Measurements from ENCODE around the gene GABRA5.

GABRA5 gene

DNA sequence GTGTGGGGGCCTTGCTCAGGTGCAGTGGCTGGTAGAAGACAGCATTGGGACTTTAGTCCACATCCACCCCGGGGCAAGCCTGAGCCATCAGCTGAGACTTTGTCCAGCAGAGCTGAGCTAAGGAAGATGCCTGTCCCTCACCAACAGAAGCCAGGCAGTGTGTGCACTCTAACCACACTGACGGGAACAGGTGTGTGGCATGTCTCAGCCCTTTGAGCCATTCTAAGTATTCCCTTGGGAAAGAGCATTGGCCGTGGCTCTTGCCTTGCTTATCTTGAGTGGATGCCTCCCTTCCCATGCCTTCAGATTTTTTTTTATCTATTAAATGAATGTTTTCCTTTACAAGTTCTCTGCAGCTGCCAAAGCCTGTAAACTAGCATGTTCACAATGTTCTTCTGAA lies 3.5 kb downstream of the GABRA5 start:
- ATAC-seq, result no peak
- TF ChIP-seq TOX (CRISPR knock-in tag; IDR thresholded peaks at IDR 0.05; ENCODE audit: borderline replicate concordance) (no peak), ZNF70 (CRISPR knock-in tag; IDR thresholded peaks at IDR 0.05) (no peak), BACH2 (CRISPR knock-in tag; IDR thresholded peaks at IDR 0.05; ENCODE audit: borderline replicate concordance) (no peak), GLIS3 (CRISPR knock-in tag; IDR thresholded peaks at IDR 0.05) (no peak), ZNF8 (CRISPR knock-in tag; IDR thresholded peaks at IDR 0.05) (no peak), ZC3H10 (CRISPR knock-in tag; IDR thresholded peaks at IDR 0.05) (no peak), ZFP3 (CRISPR knock-in tag; IDR thresholded peaks at IDR 0.05) (no peak), PPARA (CRISPR knock-in tag; IDR thresholded peaks at IDR 0.05; ENCODE audit: borderline replicate concordance) (no peak), TCF4 (CRISPR knock-in tag; IDR thresholded peaks at IDR 0.05; ENCODE audit: borderline replicate concordance) (no peak), SNAI2 (CRISPR knock-in tag; IDR thresholded peaks at IDR 0.05) (no peak), CSDC2 (CRISPR knock-in tag; IDR thresholded peaks at IDR 0.05) (no peak)
- TF ChIP-seq, protein P1, sequence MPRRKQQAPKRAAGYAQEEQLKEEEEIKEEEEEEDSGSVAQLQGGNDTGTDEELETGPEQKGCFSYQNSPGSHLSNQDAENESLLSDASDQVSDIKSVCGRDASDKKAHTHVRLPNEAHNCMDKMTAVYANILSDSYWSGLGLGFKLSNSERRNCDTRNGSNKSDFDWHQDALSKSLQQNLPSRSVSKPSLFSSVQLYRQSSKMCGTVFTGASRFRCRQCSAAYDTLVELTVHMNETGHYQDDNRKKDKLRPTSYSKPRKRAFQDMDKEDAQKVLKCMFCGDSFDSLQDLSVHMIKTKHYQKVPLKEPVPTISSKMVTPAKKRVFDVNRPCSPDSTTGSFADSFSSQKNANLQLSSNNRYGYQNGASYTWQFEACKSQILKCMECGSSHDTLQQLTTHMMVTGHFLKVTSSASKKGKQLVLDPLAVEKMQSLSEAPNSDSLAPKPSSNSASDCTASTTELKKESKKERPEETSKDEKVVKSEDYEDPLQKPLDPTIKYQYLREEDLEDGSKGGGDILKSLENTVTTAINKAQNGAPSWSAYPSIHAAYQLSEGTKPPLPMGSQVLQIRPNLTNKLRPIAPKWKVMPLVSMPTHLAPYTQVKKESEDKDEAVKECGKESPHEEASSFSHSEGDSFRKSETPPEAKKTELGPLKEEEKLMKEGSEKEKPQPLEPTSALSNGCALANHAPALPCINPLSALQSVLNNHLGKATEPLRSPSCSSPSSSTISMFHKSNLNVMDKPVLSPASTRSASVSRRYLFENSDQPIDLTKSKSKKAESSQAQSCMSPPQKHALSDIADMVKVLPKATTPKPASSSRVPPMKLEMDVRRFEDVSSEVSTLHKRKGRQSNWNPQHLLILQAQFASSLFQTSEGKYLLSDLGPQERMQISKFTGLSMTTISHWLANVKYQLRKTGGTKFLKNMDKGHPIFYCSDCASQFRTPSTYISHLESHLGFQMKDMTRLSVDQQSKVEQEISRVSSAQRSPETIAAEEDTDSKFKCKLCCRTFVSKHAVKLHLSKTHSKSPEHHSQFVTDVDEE (CRISPR knock-in tag; IDR thresholded peaks at IDR 0.05), result no peak
- TF ChIP-seq, protein P2, sequence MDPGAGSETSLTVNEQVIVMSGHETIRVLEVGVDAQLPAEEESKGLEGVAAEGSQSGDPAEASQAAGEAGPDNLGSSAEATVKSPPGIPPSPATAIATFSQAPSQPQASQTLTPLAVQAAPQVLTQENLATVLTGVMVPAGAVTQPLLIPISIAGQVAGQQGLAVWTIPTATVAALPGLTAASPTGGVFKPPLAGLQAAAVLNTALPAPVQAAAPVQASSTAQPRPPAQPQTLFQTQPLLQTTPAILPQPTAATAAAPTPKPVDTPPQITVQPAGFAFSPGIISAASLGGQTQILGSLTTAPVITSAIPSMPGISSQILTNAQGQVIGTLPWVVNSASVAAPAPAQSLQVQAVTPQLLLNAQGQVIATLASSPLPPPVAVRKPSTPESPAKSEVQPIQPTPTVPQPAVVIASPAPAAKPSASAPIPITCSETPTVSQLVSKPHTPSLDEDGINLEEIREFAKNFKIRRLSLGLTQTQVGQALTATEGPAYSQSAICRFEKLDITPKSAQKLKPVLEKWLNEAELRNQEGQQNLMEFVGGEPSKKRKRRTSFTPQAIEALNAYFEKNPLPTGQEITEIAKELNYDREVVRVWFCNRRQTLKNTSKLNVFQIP (CRISPR knock-in tag; IDR thresholded peaks at IDR 0.05; ENCODE audit: borderline replicate concordance, low read depth), result no peak
- TF ChIP-seq, protein P3, sequence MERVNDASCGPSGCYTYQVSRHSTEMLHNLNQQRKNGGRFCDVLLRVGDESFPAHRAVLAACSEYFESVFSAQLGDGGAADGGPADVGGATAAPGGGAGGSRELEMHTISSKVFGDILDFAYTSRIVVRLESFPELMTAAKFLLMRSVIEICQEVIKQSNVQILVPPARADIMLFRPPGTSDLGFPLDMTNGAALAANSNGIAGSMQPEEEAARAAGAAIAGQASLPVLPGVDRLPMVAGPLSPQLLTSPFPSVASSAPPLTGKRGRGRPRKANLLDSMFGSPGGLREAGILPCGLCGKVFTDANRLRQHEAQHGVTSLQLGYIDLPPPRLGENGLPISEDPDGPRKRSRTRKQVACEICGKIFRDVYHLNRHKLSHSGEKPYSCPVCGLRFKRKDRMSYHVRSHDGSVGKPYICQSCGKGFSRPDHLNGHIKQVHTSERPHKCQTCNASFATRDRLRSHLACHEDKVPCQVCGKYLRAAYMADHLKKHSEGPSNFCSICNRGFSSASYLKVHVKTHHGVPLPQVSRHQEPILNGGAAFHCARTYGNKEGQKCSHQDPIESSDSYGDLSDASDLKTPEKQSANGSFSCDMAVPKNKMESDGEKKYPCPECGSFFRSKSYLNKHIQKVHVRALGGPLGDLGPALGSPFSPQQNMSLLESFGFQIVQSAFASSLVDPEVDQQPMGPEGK (CRISPR knock-in tag; IDR thresholded peaks at IDR 0.05; ENCODE audit: borderline replicate concordance), result no peak

DNA sequence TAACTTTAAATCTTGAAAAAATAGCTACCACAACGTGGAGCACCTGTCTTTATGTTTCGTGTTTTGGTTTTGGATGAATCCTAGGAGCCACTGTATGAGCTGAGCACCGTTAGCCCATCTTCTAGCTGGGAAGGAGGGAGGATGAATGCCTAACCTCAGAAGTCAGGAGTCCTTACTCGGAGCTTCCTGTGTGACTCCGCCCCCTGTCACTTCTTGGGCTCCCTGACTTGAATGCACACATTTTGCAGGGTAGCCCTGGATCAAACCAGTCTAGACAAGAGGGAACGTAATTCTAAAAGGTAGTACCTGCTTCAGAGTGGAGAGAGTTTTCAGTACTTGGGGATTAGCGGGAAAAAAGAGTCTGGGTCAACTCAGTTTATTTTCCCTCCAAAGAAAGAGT lies 5.3 kb downstream of the GABRA5 start:
- TF ChIP-seq PPARA (CRISPR knock-in tag; IDR thresholded peaks at IDR 0.05; ENCODE audit: borderline replicate concordance) (no peak), OSR1 (CRISPR knock-in tag; IDR thresholded peaks at IDR 0.05) (no peak), ZNF565 (CRISPR knock-in tag; conservative IDR thresholded peaks at IDR 0.05; ENCODE audit: low read depth) (no peak), ISL1 (CRISPR knock-in tag; IDR thresholded peaks at IDR 0.05) (no peak), ARNTL (CRISPR knock-in tag; IDR thresholded peaks at IDR 0.05; ENCODE audit: borderline replicate concordance, low read depth) (no peak), ZNF70 (CRISPR knock-in tag; IDR thresholded peaks at IDR 0.05) (no peak), TCF4 (CRISPR knock-in tag; IDR thresholded peaks at IDR 0.05; ENCODE audit: borderline replicate concordance) (no peak), GLIS3 (CRISPR knock-in tag; IDR thresholded peaks at IDR 0.05) (no peak), CSDC2 (CRISPR knock-in tag; IDR thresholded peaks at IDR 0.05) (no peak), ZC3H10 (CRISPR knock-in tag; IDR thresholded peaks at IDR 0.05) (no peak), ZFP3 (CRISPR knock-in tag; IDR thresholded peaks at IDR 0.05) (no peak), ZFP30 (CRISPR knock-in tag; IDR thresholded peaks at IDR 0.05) (no peak), ESRRG (CRISPR knock-in tag; IDR thresholded peaks at IDR 0.05) (no peak), ZNF8 (CRISPR knock-in tag; IDR thresholded peaks at IDR 0.05) (no peak), TOX (CRISPR knock-in tag; IDR thresholded peaks at IDR 0.05; ENCODE audit: borderline replicate concordance) (no peak), BACH2 (CRISPR knock-in tag; IDR thresholded peaks at IDR 0.05; ENCODE audit: borderline replicate concordance) (no peak)
- TF ChIP-seq, protein P3 (CRISPR knock-in tag; IDR thresholded peaks at IDR 0.05; ENCODE audit: borderline replicate concordance), result no peak
- TF ChIP-seq, protein P2 (CRISPR knock-in tag; IDR thresholded peaks at IDR 0.05; ENCODE audit: borderline replicate concordance, low read depth), result no peak
- TF ChIP-seq, protein P4, sequence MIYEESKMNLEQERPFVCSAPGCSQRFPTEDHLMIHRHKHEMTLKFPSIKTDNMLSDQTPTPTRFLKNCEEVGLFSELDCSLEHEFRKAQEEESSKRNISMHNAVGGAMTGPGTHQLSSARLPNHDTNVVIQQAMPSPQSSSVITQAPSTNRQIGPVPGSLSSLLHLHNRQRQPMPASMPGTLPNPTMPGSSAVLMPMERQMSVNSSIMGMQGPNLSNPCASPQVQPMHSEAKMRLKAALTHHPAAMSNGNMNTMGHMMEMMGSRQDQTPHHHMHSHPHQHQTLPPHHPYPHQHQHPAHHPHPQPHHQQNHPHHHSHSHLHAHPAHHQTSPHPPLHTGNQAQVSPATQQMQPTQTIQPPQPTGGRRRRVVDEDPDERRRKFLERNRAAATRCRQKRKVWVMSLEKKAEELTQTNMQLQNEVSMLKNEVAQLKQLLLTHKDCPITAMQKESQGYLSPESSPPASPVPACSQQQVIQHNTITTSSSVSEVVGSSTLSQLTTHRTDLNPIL (CRISPR knock-in tag; IDR thresholded peaks at IDR 0.05; ENCODE audit: low read depth), result no peak
- TF ChIP-seq, protein P5, sequence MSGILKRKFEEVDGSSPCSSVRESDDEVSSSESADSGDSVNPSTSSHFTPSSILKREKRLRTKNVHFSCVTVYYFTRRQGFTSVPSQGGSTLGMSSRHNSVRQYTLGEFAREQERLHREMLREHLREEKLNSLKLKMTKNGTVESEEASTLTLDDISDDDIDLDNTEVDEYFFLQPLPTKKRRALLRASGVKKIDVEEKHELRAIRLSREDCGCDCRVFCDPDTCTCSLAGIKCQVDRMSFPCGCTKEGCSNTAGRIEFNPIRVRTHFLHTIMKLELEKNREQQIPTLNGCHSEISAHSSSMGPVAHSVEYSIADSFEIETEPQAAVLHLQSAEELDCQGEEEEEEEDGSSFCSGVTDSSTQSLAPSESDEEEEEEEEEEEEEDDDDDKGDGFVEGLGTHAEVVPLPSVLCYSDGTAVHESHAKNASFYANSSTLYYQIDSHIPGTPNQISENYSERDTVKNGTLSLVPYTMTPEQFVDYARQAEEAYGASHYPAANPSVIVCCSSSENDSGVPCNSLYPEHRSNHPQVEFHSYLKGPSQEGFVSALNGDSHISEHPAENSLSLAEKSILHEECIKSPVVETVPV (CRISPR knock-in tag; IDR thresholded peaks at IDR 0.05), result no peak
- no peak for ATAC-seq

Data from SK-N-SH treated with all-trans-retinoic acid at 6 μM for 48 hours (cell line).